ENCODE data around the gene GSX2. TPM values are rescaled to one million over a fixed set of nuclear protein-coding genes. Genes with fewer than 3 reads are reported as not detected.
A peak's percentile ranks its signal among the peaks of the same experiment; 100 is the strongest.
"Not testable (repeated sequence)": the region's sequence is repeated elsewhere in the genome, so short reads cannot be mapped to it uniquely, and the experiment has no call there.

Gene GSX2
- not detected for total RNA-seq

DNA sequence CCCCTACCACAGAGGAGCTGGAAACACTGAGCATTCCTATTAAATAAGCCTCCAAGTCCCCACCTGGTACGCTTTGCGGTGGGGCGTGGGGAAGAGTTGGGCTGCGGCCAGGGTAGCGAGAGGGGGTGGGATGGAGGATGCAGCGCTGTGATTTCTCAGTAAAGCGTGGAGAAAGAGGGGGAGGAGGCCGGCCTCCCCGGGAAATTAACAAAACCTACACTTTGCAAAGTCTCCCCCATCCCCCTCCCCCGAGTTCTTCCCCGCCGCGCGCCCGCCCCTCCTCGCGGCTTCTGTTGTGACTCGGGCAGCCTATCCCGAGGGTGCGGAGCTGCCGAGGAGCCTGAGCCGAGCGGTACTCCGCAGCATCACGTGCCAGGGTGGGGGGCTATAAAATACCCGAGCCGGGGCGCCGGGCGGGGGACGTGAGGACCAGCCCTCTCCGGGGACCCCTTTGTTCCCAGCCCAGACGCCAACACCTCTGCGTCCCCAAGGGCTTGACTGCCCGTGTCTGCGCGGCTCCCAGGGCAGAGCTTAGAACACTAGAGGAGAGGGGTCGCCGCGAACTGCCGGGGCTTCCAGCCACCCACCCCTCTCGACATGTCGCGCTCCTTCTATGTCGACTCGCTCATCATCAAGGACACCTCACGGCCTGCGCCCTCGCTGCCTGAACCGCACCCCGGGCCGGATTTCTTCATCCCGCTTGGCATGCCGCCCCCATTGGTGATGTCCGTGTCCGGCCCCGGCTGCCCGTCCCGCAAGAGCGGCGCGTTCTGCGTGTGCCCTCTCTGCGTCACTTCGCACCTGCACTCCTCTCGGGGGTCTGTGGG is at the start of gene GSX2:
GSX2 (plus strand) TSS at position 416 of the 827 bp plus-strand sequence; CDS start at position 598, 182 bp downstream.
- Mint-ChIP-seq H3K27ac (no peak within 1 kb of the TSS), H3K4me3 (peak within 1 kb of the TSS; percentile 79 to 81), H3K27me3 (ENCODE audit: low read depth) (peaks cover 86% of the 10 kb centered on the region), H3K36me3 (ENCODE audit: insufficient read depth in 2 of 2) (no peaks in the 10 kb centered on the region), H3K4me1 (ENCODE audit: low read depth) (peaks cover 48% of the 10 kb centered on the region), H3K9me3 (no peaks in the 10 kb centered on the region)
- ATAC-seq (replicated peaks in 1 of 2) (peak; percentile 26 to 27), DNase-seq (peak in 1 of 2 donors; percentile 5)

DNA sequence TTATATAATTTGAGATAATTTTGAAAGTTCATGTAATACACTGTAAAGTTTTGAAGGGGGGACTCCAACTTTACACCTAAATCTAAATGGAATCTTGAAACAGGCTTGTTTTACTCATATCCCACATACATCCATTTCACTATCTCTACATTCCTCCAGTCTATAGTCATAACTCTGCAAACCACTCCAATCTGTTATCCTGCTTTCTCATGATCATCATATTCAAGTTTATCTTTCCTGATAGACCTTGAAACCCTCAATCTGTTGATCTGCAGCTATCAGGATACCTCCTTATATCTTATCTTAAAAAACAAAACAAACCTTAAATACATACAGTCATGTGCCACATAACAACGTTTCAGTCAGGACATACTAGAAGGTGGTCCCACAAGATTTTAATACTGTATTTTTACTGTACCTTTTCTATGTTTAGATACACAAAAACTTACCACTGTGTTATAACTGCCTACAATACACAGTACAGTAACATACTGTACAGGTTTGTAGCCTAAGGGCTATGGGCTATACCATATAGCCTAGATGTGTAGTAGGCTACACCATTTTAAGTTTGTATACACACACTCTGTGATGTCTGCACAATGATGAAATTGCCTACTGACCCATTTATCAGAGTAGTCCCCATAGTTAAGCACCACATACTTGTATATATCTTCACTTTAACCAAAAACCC is 49.6 kb upstream of the GSX2 start:
- H3K4me3 Mint-ChIP-seq: no peak overlapping the region
- peak overlapping the region; percentile 52 for H3K27ac Mint-ChIP-seq
- ATAC-seq (replicated peaks in 1 of 2) (peak in 1 of 2 donors; percentile 30), DNase-seq (no peak)
- peaks cover 15% of the 10 kb centered on the region for H3K4me1 Mint-ChIP-seq (ENCODE audit: low read depth)
- no peaks in the 10 kb centered on the region for H3K9me3 Mint-ChIP-seq
- peaks cover 2 to 9% of the 10 kb centered on the region in 2 donors for H3K36me3 Mint-ChIP-seq (ENCODE audit: insufficient read depth in 2 of 2)
- no peaks in the 10 kb centered on the region for H3K27me3 Mint-ChIP-seq (ENCODE audit: low read depth)

DNA sequence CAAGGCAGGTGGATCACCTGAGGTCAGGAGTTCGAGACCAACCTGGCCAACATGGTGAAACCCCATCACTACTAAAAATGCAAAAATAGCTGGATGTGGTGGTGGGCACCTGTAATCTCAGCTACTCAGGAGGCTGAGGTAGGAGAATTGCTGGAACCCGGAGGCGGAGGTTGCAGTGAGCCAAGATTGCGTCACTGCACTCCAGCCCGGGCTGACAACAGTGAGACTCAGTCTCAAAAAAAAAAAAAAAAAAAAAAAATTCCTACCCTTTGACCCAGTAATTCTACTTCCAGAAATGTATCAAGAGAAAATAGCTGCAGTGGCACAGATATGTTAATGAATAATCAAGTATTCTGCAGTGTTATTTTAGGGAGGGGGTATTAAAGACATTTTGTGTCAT is 46.6 kb upstream of the GSX2 start:
- peaks cover 42% of the 10 kb centered on the region for H3K4me1 Mint-ChIP-seq (ENCODE audit: low read depth)
- DNase-seq; H3K27ac Mint-ChIP-seq; H3K4me3 Mint-ChIP-seq; H3K9me3 Mint-ChIP-seq; ATAC-seq (replicated peaks in 1 of 2); H3K27me3 Mint-ChIP-seq (ENCODE audit: low read depth); H3K36me3 Mint-ChIP-seq (ENCODE audit: insufficient read depth in 2 of 2): not testable (repeated sequence)

DNA sequence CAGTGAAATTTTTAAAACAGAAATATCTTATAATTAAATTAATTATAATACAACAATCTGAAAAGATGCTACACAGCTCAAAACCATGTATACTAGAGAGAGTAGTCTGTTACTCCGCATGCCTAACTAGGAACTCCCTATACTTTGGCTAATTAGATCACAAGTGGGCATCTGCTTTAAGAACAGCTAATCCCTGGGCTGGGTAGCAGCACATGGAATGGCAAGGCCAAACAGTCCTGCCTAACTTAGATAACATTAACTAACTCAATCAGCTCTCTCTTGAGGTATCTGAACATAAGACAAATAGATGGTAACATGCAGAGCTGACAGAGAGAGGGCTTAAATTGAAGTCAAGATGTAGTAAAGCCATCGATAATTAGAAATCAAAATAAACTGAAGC is 45.5 kb upstream of the GSX2 start:
- peaks cover 48% of the 10 kb centered on the region for H3K4me1 Mint-ChIP-seq (ENCODE audit: low read depth)
- H3K27me3 Mint-ChIP-seq (ENCODE audit: low read depth): no peaks in the 10 kb centered on the region

DNA sequence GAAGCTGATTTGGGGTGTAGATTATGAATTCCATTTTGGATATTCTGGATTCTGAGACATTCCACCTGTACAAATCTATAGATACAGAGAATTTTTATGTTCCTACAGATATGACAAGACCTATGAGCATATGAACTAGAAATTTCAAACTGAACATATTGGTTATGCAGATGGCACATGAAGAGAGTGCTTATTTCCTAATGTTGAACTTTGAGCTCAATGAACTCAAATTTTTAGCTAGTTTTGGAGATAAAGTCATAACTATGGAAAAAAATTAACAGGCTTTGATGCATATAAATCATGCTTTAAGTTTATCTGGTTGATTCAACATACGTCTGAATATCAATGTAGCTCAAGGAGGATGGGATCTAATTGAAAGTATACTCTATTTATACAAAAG is 44.5 kb upstream of the GSX2 start:
- Mint-ChIP-seq H3K4me1 (ENCODE audit: low read depth) (peaks cover 56% of the 10 kb centered on the region), H3K4me3 (no peak overlapping the region), H3K36me3 (ENCODE audit: insufficient read depth in 2 of 2) (peaks cover 0 to 2% of the 10 kb centered on the region in 2 donors), H3K9me3 (no peaks in the 10 kb centered on the region), H3K27me3 (ENCODE audit: low read depth) (no peaks in the 10 kb centered on the region), H3K27ac (no peak overlapping the region)
- DNase-seq (no peak), ATAC-seq (replicated peaks in 1 of 2) (no peak)

More for the DNA sequence above, 45.5 kb upstream of the GSX2 start:
- Mint-ChIP-seq H3K36me3 (ENCODE audit: insufficient read depth in 2 of 2) (peaks cover 0 to 2% of the 10 kb centered on the region in 2 donors), H3K27ac (peak overlapping the region; percentile 36), H3K4me3 (no peak overlapping the region), H3K9me3 (no peaks in the 10 kb centered on the region)
- ATAC-seq (replicated peaks in 1 of 2) (no peak), DNase-seq (no peak)

GRCh38 chr4:54056360-54056759 is 43.6 kb upstream of the GSX2 start:
- H3K27ac Mint-ChIP-seq: no peak overlapping the region
- H3K4me3 Mint-ChIP-seq: peak overlapping the region; percentile 67 to 84
- no peak for DNase-seq
- H3K36me3 Mint-ChIP-seq (ENCODE audit: insufficient read depth in 2 of 2): peaks cover 0 to 2% of the 10 kb centered on the region in 2 donors
- ATAC-seq (replicated peaks in 1 of 2): peak; percentile 76 to 82
- no peaks in the 10 kb centered on the region for H3K27me3 Mint-ChIP-seq (ENCODE audit: low read depth)
- no peaks in the 10 kb centered on the region for H3K9me3 Mint-ChIP-seq
- peaks cover 64% of the 10 kb centered on the region for H3K4me1 Mint-ChIP-seq (ENCODE audit: low read depth)

DNA sequence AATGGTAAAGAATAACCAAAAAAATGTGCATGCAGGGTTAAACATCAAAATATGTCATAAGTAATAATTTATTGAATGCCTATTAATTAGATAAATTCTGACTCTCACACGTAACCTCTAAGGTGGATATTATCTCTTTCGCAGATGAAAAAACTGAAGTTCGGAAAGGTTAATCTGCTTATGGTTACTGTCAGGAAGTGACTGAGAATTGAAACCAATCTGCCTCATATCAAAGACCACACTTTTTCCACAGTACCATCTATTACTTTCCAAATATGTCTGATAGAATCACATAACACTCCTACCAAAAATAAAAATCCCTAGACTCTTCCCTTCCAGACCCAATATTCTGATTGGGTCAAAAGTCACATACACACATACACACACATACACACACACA is 41.8 kb upstream of the GSX2 start:
- Mint-ChIP-seq H3K4me1 (ENCODE audit: low read depth) (peaks cover 81% of the 10 kb centered on the region), H3K36me3 (ENCODE audit: insufficient read depth in 2 of 2) (peaks cover 0 to 2% of the 10 kb centered on the region in 2 donors), H3K4me3 (peak overlapping the region; percentile 67 to 84), H3K9me3 (no peaks in the 10 kb centered on the region), H3K27ac (peak overlapping the region; percentile 70), H3K27me3 (ENCODE audit: low read depth) (no peaks in the 10 kb centered on the region)
- ATAC-seq (replicated peaks in 1 of 2) (peak; percentile 57 to 61), DNase-seq (no peak)

DNA sequence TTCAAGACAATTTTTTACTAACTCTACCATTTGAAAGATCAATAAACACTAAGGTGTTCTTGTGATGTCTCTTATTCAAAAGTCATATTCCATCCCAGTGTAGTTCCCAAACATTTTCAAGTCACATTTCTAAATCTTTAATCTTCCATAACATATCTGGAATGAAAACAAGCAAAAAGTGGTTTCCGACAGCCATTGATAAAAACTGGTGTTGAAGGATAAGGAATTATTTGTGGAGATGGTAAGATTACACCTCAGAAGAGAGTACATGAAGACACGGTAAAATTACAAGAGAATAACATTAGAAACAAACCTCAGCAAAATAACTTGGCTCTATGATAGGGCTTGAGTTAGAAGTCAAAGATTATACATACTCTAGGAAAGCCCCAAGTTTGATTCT is 39.8 kb upstream of the GSX2 start:
- peaks cover 1 to 2% of the 10 kb centered on the region in 2 donors for H3K36me3 Mint-ChIP-seq (ENCODE audit: insufficient read depth in 2 of 2)
- H3K4me1 Mint-ChIP-seq (ENCODE audit: low read depth): peaks cover 77% of the 10 kb centered on the region
- no peak for DNase-seq
- H3K4me3 Mint-ChIP-seq: peak overlapping the region; percentile 53 to 65
- H3K9me3 Mint-ChIP-seq: no peaks in the 10 kb centered on the region
- peak overlapping the region; percentile 39 for H3K27ac Mint-ChIP-seq
- no peaks in the 10 kb centered on the region for H3K27me3 Mint-ChIP-seq (ENCODE audit: low read depth)
- no peak for ATAC-seq (replicated peaks in 1 of 2)

DNA sequence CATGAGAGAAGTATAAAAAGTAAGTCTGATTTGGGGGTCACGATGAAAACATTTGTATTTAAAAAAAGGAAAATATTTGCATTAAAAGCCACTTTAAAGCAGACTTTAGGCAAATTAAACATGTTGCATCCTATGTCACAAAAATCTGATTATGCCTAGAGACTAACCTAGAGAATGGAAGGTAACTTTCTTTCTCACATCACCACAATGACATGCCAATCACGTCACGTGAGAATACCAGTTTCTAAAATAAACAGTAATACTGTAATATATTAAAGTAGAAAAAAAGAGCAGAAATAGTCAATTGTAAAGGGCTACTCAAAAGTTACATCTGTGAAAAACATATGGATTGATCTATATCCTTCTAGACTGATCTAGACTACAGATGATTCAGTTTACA is 38.9 kb upstream of the GSX2 start:
- Mint-ChIP-seq H3K4me3 (peak overlapping the region; percentile 87 to 100), H3K9me3 (no peaks in the 10 kb centered on the region), H3K27me3 (ENCODE audit: low read depth) (no peaks in the 10 kb centered on the region), H3K36me3 (ENCODE audit: insufficient read depth in 2 of 2) (peaks cover 0 to 1% of the 10 kb centered on the region in 2 donors), H3K4me1 (ENCODE audit: low read depth) (peaks cover 78% of the 10 kb centered on the region), H3K27ac (peak overlapping the region; percentile 68)
- DNase-seq (no peak), ATAC-seq (replicated peaks in 1 of 2) (no peak)

DNA sequence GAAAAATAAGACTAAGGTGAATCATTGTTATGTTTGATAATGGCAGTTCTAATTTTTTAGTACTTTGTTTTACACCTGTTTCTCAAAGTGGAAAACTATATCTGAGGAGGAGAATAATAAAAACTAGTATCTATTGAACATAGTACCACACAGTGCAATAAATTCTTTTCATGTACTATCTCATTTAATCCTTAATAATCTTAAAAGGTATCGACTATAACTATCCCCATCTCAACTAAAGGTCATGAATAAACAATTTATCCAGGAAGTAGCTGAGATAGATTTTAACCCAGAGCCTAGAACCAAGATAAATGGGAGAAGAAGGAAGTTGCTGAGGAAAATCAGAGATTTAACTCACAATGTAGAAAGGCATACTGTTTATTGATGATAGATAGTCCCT is 38.1 kb upstream of the GSX2 start:
- Mint-ChIP-seq H3K36me3 (ENCODE audit: insufficient read depth in 2 of 2) (peaks cover 0 to 1% of the 10 kb centered on the region in 2 donors), H3K9me3 (no peaks in the 10 kb centered on the region), H3K27ac (peak overlapping the region; percentile 68), H3K4me3 (peak overlapping the region; percentile 87 to 100), H3K4me1 (ENCODE audit: low read depth) (peaks cover 70% of the 10 kb centered on the region), H3K27me3 (ENCODE audit: low read depth) (no peaks in the 10 kb centered on the region)
- ATAC-seq (replicated peaks in 1 of 2): no peak
- no peak for DNase-seq

DNA sequence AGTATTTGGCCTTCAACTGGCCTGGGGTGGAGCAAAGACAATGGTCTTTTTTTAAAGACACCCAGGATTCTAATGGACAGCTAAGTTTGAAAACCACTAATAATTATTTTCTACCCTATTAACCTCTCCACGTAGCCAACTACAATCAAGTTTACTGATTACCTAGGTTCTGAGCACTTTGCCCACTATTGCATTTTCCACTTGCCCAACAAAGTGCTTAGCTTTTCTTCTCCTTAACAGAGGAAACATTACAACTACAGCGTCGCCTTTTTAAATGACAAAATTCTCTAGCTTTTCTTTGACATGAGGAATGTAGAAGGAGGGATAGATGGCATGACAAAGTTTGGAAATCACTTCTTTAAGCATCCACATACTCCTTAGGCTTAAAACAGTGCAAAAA is 37.6 kb upstream of the GSX2 start:
- H3K27me3 Mint-ChIP-seq (ENCODE audit: low read depth): no peaks in the 10 kb centered on the region
- peak overlapping the region; percentile 99 for H3K27ac Mint-ChIP-seq
- peaks cover 0 to 1% of the 10 kb centered on the region in 2 donors for H3K36me3 Mint-ChIP-seq (ENCODE audit: insufficient read depth in 2 of 2)
- DNase-seq (no peak), ATAC-seq (replicated peaks in 1 of 2) (no peak)
- H3K9me3 Mint-ChIP-seq: no peaks in the 10 kb centered on the region
- peaks cover 65% of the 10 kb centered on the region for H3K4me1 Mint-ChIP-seq (ENCODE audit: low read depth)
- peak overlapping the region; percentile 87 to 100 for H3K4me3 Mint-ChIP-seq

DNA sequence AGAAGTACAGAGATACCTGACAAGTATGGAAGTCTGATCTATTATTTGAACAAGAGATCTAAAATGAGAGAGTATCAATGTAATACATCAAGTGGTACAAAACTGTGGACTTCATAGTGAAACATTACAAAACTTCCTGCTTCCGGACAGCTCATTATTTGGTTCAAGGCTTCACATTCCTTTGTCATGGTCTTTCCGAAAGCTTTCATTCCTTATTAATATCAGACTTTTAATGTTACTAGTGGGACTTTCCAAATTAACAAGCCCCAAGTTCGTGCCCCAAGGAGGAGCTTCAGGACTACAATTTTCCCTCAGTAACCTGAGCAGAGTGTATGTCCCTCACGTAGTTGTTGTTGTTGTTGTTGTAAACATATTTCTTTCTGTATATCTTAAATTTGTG is 36.7 kb upstream of the GSX2 start:
- Mint-ChIP-seq H3K36me3 (ENCODE audit: insufficient read depth in 2 of 2) (peaks cover 0 to 1% of the 10 kb centered on the region in 2 donors), H3K9me3 (no peaks in the 10 kb centered on the region), H3K27ac (peak overlapping the region; percentile 99), H3K4me1 (ENCODE audit: low read depth) (peaks cover 57% of the 10 kb centered on the region), H3K27me3 (ENCODE audit: low read depth) (no peaks in the 10 kb centered on the region), H3K4me3 (peak overlapping the region; percentile 87 to 100)
- peak; percentile 15 to 22 for ATAC-seq (replicated peaks in 1 of 2)
- DNase-seq: peak in 1 of 2 donors; percentile 7

- Mint-ChIP-seq H3K27me3 (ENCODE audit: low read depth) (no peaks in the 10 kb centered on the region), H3K27ac (peak overlapping the region; percentile 99), H3K4me1 (ENCODE audit: low read depth) (peaks cover 52% of the 10 kb centered on the region), H3K36me3 (ENCODE audit: insufficient read depth in 2 of 2) (peaks cover 0 to 1% of the 10 kb centered on the region in 2 donors), H3K9me3 (no peaks in the 10 kb centered on the region), H3K4me3 (peak overlapping the region; percentile 87 to 100)
- peak; percentile 20 to 34 for ATAC-seq (replicated peaks in 1 of 2)
- DNase-seq: peak; percentile 27 to 41
Measured at GRCh38 chr4:54063737-54064316, 36.1 kb upstream of the GSX2 start.
